Testis (tissue), 2 donors: ENCODE measurements around the gene ZNF423.

ENCODE experiments used
- CTCF ChIP-seq, 3 experiments: fragments of 450-650 bp in 2 of 3; fragments of 200-600 bp in 1 of 3; sonication (generic) in 1 of 3; IDR thresholded peaks; one replicate each; pipeline ENCODE4 v1.5.1; 2016 to 2019; ENCODE audit warnings: antibody characterized with exemption in 3 of 3, mild to moderate bottlenecking in 2 of 3, moderate library complexity in 1 of 3
- POLR2A ChIP-seq: fragments of 450-650 bp; IDR thresholded peaks from one replicate; pipeline ENCODE4 v1.6.1; 2017; ENCODE audit warnings: antibody characterized with exemption, mild to moderate bottlenecking, moderate library complexity

- TF ChIP-seq POLR2A (no peak), CTCF (IDR thresholded peaks at IDR 0.05) (no peak)
Measured at GRCh38 chr16:49473131-49473530, 382.8 kb downstream of the ZNF423 start.
